SIG-M5 treated with dmso at 0.1 percent for 504 hours (cell line): Measurements from ENCODE around the gene SCNN1G.

Source experiments
- DNase-seq: peaks from one replicate; lab custom pipeline; 2025; ENCODE audit not compliant: unreplicated experiment; lab: John Stamatoyannopoulos, UW

The SCNN1G gene

GRCh38 chr16:23195366-23195978 lies 12.9 kb downstream of the SCNN1G start:
- DNase-seq: no peak

DNA sequence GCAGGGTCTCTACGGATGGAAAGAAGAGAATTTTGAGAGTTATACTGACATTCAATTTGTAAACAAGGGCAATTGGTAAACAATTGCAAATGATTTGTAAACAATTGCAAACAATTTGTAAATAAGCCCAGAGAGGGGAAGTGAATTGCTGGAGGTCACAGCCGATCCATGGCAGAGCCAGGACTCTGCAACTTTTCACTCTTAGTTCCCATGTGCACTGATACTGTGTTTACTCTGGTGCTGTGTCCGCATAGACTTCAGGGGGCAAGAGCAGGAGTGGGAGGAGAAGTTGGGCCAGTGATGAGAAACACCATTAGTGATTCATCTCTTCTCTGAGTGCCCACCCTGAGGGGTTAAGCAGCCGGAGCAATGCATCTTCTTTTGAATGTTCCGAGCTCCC lies 14.0 kb downstream of the SCNN1G start:
- no peak for DNase-seq

GRCh38 chr16:23202166-23202565 lies 19.6 kb downstream of the SCNN1G start:
- no peak for DNase-seq

DNA sequence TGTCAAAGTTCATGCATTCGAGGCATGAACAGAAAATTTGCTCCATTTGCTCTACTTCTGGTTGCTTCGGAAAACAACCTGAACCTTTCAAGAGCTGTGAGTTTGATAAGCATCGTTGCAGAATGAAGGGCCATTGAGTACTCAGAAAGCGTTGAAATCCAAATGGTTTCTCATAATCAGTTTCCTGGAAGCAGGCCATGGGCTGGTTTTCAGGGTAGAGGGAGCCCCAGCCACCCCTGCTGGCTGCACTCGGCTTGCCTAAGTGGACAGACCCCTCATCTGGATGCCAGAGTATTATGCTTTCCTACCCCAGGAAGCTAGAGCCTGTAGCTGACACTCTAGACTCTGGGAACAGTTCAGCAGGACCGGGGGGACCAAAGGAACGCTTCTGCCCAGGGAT lies 24.4 kb downstream of the SCNN1G start:
- no peak for DNase-seq

DNA sequence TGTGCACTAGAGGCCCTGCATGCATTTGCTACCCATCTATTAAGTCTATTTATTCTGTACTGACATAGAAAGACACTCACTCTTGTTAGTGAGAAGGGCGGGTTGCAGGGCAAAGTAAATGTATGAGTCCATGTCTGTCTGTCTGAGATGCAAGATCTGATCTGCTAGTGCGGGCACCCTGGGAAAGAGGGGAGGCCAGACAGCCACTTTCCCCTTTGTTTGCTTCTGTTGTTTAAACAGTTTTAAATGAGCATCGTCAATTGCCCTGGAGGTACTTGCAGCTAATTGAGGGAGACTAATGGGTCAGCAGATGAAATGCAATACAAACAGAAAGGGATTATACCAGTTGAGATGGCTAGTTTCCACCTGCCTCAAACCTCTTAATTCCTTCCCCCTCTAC lies 24.9 kb downstream of the SCNN1G start:
- DNase-seq: no peak

- DNase-seq: no peak
These were observed 27.1 kb downstream of the SCNN1G start for GRCh38 chr16:23209606-23210005.

DNA sequence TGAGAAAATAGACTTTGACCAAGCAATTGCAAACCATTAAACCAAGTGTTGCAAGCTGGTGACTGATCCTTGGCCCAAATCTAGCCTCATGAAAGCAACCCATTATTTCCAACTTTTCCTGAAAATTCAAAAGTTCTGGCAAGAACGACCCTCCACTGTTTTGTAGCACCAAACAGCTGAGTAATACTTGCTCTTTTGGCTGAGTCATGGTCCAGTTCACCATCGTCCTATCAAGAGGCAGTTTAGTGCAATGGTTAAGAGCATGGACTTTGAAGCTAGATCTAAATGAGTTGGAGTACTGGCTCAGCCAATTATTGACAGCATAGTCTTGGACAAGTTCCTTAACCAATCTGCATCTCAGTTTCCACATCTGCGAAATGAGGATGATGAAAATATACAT lies 31.3 kb downstream of the SCNN1G start:
- no peak for DNase-seq

- DNase-seq: no peak
These were observed 32.3 kb downstream of the SCNN1G start for GRCh38 chr16:23214796-23215195.

DNA sequence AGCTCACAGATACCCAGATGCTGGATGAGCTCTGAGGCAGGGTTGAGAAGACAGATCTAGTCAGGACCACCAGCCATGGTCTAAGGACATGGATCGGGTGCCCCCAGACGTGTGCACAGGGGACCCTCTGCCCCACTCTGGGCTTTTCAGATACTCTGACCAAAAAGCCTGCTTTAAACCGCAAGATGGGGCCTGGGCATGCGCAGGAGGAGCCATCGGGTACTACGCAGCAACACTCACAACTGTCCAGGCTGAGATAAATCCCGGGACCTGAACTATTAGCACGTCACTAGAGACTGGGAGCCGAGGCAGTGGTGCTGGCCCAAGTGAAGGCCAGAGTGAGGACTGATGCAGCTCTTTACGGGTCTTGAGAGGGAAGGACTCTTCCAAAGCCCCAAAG lies 32.9 kb downstream of the SCNN1G start:
- no peak for DNase-seq

- no peak for DNase-seq
These were observed 34.2 kb downstream of the SCNN1G start for GRCh38 chr16:23216658-23217246.

- no peak for DNase-seq
These were observed 35.1 kb downstream of the SCNN1G start for GRCh38 chr16:23217646-23218045.

DNA sequence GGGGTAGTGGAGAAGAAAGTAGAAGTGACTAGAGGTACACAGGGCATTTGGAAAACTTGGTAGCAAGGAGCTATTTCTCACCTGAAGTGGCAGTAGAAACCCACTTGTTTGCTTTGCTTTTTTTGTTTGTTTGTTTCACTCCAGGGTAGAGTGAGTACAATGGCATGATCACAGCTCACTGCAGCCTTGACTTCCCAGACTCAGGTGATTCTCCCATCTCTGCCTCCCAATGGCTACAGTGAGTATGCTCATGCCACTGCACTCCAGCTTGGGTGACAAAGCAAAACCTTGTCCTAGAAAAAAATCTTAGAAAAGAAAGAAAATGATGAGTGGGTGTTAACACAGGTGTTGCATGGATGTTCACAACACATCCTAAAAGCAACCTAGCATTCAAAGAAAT lies 40.4 kb downstream of the SCNN1G start:
- no peak for DNase-seq

DNA sequence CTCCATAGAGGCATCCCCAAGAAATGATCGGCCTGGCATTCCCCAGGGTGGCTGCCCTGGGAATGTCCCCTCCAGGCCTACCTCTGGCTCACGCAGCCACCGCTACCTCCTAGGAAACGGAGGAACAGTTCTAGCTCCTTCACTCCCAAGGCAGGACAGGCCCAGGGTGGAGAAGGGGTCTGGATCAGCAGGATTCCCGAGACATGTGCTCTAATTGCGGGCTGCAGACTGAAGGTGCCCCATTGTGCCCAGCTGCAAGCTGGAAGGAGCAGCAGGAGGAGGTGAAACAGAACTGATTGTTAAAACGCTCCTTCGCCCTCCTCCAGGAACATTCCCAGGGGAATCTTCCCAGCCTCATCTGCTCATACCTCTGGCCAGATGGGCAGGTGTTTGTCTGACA lies 40.8 kb downstream of the SCNN1G start:
- no peak for DNase-seq

GRCh38 chr16:23225109-23225508 lies 42.6 kb downstream of the SCNN1G start:
- no peak for DNase-seq

DNA sequence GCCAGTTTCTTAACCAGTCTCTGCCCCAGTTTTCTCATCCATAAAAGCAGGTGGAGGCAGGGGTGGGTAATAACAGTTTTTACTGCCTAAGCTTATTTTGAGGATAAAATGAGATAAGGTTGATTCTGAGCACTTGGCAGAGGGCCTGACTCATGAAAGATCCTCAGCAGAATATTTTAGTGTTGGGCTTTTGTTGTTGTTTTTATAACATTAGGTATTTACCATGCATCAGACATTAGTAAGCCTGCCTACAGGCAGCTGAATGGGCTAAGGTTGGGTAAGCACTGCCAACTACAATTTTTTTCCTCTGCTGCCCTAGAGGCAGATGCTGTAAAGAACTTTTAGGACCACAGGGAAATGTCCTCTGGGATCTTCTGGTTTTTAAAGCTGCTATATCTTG lies 43.1 kb downstream of the SCNN1G start:
- DNase-seq: no peak

DNA sequence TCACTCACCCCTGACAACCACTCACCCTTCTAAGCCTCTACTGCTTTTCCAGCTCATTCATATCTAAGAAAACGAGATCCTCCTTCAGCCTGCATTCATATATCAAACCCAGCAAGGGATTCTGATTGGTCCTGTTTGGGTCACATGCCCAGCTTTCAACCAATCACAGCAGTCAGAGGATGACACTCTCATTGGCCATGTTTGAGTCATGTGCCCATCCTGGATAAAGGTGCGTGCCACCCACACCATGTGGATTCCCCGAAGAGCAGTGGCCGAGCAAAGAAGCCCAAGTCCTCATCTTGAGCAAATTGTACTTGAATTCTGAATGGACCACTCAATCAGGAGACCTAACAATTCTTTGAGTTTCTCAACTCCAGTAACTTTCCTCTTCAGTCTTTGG lies 45.0 kb downstream of the SCNN1G start:
- DNase-seq: no peak

GRCh38 chr16:23229714-23230113 lies 47.2 kb downstream of the SCNN1G start:
- no peak for DNase-seq

DNA sequence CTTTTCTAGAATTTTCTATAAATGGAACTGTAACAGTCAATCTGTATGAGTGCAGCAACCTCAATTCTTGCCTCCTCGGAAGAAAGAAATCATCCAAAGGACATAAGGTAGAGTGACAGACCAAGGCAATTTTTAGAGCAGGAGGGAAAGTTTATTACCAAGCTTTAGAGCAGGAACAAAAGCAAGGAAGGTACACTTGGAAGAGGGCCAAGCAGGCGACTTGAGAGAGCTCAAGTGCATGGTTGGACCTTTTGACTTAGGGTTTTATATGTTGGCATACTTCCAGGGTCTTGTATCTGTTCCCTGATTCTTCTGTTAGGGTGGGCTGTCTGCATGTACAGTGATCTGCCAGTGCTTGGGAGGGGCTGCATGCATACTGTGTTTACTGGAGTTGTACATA lies 50.3 kb downstream of the SCNN1G start:
- DNase-seq: no peak

DNA sequence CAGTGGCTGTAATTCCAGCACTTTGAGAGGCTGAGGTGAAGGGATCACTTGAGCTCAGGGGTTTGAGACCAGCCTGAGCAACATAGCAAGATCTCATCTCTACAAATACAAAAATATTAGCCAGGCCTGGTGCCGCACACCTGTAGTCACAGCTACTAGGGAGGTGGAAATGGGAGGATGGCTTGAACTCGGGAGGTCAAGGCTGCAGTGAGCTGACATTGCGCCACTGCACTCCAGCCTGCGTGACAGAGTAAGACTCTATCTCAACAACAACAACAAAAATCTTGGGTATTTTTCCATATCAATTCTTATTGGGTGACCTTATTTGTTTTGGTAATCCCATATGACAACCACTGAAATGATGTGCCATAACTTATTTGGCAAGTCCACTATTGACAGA lies 52.6 kb downstream of the SCNN1G start:
- DNase-seq: no peak

DNA sequence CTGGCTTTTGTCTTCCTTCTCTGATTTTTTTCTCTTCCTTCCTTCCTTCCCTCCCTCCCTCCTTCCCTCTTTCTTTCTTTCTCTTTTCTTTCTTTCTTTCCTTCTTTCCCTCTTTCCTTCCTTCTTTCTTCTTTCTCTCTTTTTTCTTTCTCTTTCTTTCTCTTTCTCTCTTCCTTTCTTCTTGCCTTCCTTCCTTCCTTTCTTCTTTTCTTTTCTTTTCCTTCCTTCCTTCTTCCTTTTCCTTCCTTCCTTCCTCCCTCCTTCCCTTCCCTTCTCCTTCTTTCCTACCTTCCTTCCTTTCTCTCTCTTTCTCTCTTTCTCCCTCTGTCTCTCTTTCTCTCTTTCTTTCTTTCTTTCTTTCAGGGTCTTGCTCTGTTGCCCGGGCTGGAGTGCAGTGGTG lies 54.4 kb downstream of the SCNN1G start:
- no peak for DNase-seq

- no peak for DNase-seq
These were observed 58.4 kb downstream of the SCNN1G start for GRCh38 chr16:23240994-23241393.

- DNase-seq: no peak
These were observed 61.6 kb downstream of the SCNN1G start for GRCh38 chr16:23244122-23244521.

DNA sequence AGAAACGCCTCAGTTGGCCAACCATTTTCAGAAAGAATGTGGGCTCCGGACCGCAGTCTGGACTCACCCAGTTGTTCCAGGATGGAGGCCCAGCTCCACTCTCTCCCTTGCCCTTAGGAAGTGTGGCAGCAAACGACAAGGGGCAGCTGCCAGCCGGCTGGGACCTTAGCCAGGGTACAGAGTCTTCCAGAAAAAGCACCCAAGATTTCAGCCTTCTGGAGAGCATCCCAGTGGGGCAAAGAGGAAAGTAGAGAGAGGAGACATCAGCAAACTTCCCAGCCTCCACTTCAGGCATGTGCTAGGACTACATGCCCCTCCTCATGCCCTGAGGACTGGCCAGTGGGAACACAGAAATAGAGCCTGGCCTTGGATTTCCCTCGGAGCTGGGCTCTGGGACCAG lies 62.7 kb downstream of the SCNN1G start:
- no peak for DNase-seq
